ENCODE results near the gene CHMP2A.
"Not testable (repeated sequence)": the region's sequence is repeated elsewhere in the genome, so short reads cannot be mapped to it uniquely, and the experiment has no call there.

DNA sequence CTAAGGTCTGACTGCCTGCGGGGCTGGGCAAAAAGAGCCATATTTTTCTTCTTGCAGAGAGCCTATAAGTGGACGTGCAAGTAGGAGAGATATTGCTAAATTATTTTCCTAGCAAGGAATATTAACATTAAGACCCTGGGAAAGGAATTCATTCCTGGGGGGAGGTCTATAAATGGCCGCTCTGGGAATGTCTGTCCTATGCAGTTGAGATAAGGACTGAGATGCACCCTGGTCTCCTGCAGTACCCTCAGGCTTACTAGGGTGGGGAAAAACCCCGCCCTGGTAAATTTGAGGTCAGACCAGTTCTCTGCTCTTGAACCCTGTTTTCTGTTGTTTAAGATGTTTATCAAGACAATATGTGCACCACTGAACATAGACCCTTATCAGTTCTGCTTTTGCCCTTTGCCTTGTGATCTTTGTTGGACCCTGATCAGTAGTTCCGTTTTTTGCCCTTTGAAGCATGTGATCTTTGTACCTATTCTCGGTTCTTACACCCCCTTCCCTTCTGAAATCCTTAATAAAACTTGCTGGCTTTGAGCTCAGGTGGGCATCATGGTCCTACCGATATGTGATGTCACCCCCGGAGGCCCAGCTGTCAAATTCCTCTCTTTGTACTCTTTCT, 47.2 kb downstream of the CHMP2A start:
- not testable (repeated sequence) for TF ChIP-seq EZH2 (IDR thresholded peaks at IDR 0.05; ENCODE audit: borderline replicate concordance, low read depth, low read length, severe bottlenecking); POLR2A (IDR thresholded peaks at IDR 0.05; ENCODE audit: low read depth, low read length)
- TF ChIP-seq, protein P1, sequence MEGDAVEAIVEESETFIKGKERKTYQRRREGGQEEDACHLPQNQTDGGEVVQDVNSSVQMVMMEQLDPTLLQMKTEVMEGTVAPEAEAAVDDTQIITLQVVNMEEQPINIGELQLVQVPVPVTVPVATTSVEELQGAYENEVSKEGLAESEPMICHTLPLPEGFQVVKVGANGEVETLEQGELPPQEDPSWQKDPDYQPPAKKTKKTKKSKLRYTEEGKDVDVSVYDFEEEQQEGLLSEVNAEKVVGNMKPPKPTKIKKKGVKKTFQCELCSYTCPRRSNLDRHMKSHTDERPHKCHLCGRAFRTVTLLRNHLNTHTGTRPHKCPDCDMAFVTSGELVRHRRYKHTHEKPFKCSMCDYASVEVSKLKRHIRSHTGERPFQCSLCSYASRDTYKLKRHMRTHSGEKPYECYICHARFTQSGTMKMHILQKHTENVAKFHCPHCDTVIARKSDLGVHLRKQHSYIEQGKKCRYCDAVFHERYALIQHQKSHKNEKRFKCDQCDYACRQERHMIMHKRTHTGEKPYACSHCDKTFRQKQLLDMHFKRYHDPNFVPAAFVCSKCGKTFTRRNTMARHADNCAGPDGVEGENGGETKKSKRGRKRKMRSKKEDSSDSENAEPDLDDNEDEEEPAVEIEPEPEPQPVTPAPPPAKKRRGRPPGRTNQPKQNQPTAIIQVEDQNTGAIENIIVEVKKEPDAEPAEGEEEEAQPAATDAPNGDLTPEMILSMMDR (IDR thresholded peaks at IDR 0.05; ENCODE audit: extremely low read depth in 1 of 2, insufficient read depth in 1 of 2, low read depth in 1 of 2, low read length in 2 of 2): not testable (repeated sequence)
- TF ChIP-seq, protein P2, sequence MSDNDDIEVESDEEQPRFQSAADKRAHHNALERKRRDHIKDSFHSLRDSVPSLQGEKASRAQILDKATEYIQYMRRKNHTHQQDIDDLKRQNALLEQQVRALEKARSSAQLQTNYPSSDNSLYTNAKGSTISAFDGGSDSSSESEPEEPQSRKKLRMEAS (IDR thresholded peaks at IDR 0.05; ENCODE audit: insufficient read depth, insufficient read length): not testable (repeated sequence)
